GM12891 (cell line): ENCODE measurements around the gene GPR161.

Source experiments
- PAX5 ChIP-seq: IDR thresholded peaks from 2 replicates; pipeline ENCODE4 v1.6.1; 2011; ENCODE audit warnings: low read length, moderate library complexity, mild to moderate bottlenecking; ENCODE audit not compliant: insufficient read depth, severe bottlenecking
- POLR2A ChIP-seq: IDR thresholded peaks from 2 replicates; pipeline ENCODE4 v1.6.1; 2011; ENCODE audit warnings: low read depth, low read length, control low read depth
- POLR2AphosphoS5 ChIP-seq: IDR thresholded peaks from 2 replicates; pipeline ENCODE4 v1.6.1; 2011; ENCODE audit warnings: low read depth, low read length, control low read depth
- SPI1 ChIP-seq: IDR thresholded peaks from 2 replicates; pipeline ENCODE4 v1.6.1; 2011; ENCODE audit warnings: low read depth, low read length, control low read depth
- TAF1 ChIP-seq: IDR thresholded peaks from 2 replicates; pipeline ENCODE4 v1.6.1; 2011; ENCODE audit warnings: low read depth, low read length, control low read depth

GRCh38 chr1:168088511-168089325 lies 48.0 kb downstream of the GPR161 start:
- TF ChIP-seq POLR2AphosphoS5 (no peak), POLR2A (no peak), SPI1 (no peak), TAF1 (no peak), PAX5 (no peak)
